Natural killer cell (primary cell): ENCODE data around the gene RGR. TPM values are rescaled to one million over a fixed set of nuclear protein-coding genes. Genes with fewer than 3 reads are reported as not detected.

Experiments
- ATAC-seq, 3 donors: fragments of 150-1000 bp in 2 of 3; fragments of 200-7000 bp in 1 of 3; cut with Tn5 transposase; 1 replicate in 1 of 3; 2 replicates in 2 of 3; pipeline ENCODE4 v1.10.0; 2021; ENCODE audit warnings: mild to moderate bottlenecking in 2 of 3, moderate library complexity in 2 of 3
- DNase-seq, 2 donors: peaks; one replicate each; pipeline versions ENCODE4 v3.0.0 to v3.0.0-alpha.2; 2013 to 2021; ENCODE audit warnings: mixed read lengths in 1 of 2
- H3K27ac ChIP-seq: one replicate; pipeline ENCODE4 v1.5.1; 2013; ENCODE audit warnings: mild to moderate bottlenecking, low read length
- H3K27me3 ChIP-seq: one replicate; pipeline ENCODE4 v1.6.1; 2013; ENCODE audit warnings: low read length; ENCODE audit not compliant: control insufficient read depth, insufficient read depth
- H3K36me3 ChIP-seq: one replicate; pipeline ENCODE4 v1.6.1; 2013; ENCODE audit warnings: low read length; ENCODE audit not compliant: control insufficient read depth, insufficient read depth
- H3K4me1 ChIP-seq: one replicate; pipeline ENCODE4 v1.6.1; 2013; ENCODE audit warnings: low read length; ENCODE audit not compliant: control insufficient read depth, insufficient read depth
- H3K4me3 ChIP-seq: one replicate; pipeline ENCODE4 v1.5.1; 2013; ENCODE audit warnings: low read length
- H3K9me3 ChIP-seq: one replicate; pipeline ENCODE4 v1.6.1; 2013; ENCODE audit warnings: low read length; ENCODE audit not compliant: control insufficient read depth, insufficient read depth
- H3K27ac Mint-ChIP-seq, 2 donors: one replicate each; pipeline ENCODE4 v1.8.0; 2022; ENCODE audit warnings: mild to moderate bottlenecking in 2 of 2, mixed read lengths in 2 of 2, moderate library complexity in 1 of 2
- H3K27me3 Mint-ChIP-seq, 2 donors: one replicate each; pipeline ENCODE4 v1.8.0; 2022; ENCODE audit warnings: low read depth in 2 of 2, mixed read lengths in 2 of 2
- H3K36me3 Mint-ChIP-seq: one replicate; pipeline ENCODE4 v1.8.0; 2022; ENCODE audit warnings: mixed read lengths
- H3K4me1 Mint-ChIP-seq, 2 donors: one replicate each; pipeline ENCODE4 v1.8.0; 2022; ENCODE audit warnings: mixed read lengths in 2 of 2
- H3K4me3 Mint-ChIP-seq: one replicate; pipeline ENCODE4 v1.8.0; 2022; ENCODE audit warnings: mild to moderate bottlenecking, moderate library complexity, mixed read lengths
- H3K9me3 Mint-ChIP-seq, 2 donors: one replicate each; pipeline ENCODE4 v1.8.0; 2022; ENCODE audit warnings: mixed read lengths in 2 of 2
- CTCF ChIP-seq: fragments of 200-600 bp; IDR thresholded peaks from one replicate; pipeline ENCODE4 v1.8.0; 2022; ENCODE audit warnings: antibody characterized with exemption
- WGBS: methylation state at CpG from one replicate; pipeline ENCODE4 v1.1.7; 2013; ENCODE audit warnings: missing lambda C conversion rate; ENCODE audit not compliant: insufficient coverage; 5-methylcytosine and 5-hydroxymethylcytosine counted together
- intact Hi-C: fragments of 100-400 bp; cut with micrococcal nuclease; formaldehyde crosslinking; loops from one replicate; pipeline ENCODE4 v1.14.2; 2022
- total RNA-seq, 4 donors: library from RNA; stranded (reverse); fragments of 120-200 nt in 1 of 4; gene quantifications; one replicate each; pipeline versions ENCODE4 v1.2.3 to v1.2.4, GENCODE V29; 2013 to 2022

RGR gene
- total RNA-seq, 3 donors from 2014 or later (not counting 1 experiment from before 2014, with no cell fraction given) = not detected

GRCh38 chr10:84265418-84265817, 20.6 kb downstream of the RGR start:
- no peak overlapping the region for H3K4me3 ChIP-seq
- H3K9me3 ChIP-seq = no peaks in the 10 kb centered on the region
- H3K4me1 ChIP-seq = peaks cover 5% of the 10 kb centered on the region
- Mint-ChIP-seq H3K4me3 (no peak overlapping the region), H3K4me1 (peaks cover 12 to 16% of the 10 kb centered on the region in 2 donors), H3K27ac (no peak overlapping the region), H3K9me3 (no peaks in the 10 kb centered on the region), H3K27me3 (peaks cover 25 to 33% of the 10 kb centered on the region in 2 donors), H3K36me3 (no peaks in the 10 kb centered on the region)
- no peak overlapping the region for H3K27ac ChIP-seq
- intact Hi-C loops = loop anchor here (5.0 kb wide), 2 partner anchors 67 to 87 kb away; no protein-coding TSS in a partner anchor
- DNase-seq (no peak), ATAC-seq (no peak)
- TF ChIP-seq CTCF = no peak
- WGBS = 87% methylated on average over 4 of the region's 4 CpGs
- H3K27me3 ChIP-seq = no peaks in the 10 kb centered on the region
- no peaks in the 10 kb centered on the region for H3K36me3 ChIP-seq

GRCh38 chr10:84267503-84268126, 22.8 kb downstream of the RGR start:
- H3K9me3 ChIP-seq = no peaks in the 10 kb centered on the region
- 52% methylated on average over 7 of the region's 7 CpGs for WGBS
- H3K9me3 Mint-ChIP-seq = no peaks in the 10 kb centered on the region
- H3K27ac Mint-ChIP-seq = peak overlapping the region in 1 of 2 donors; percentile 5
- peaks cover 12 to 16% of the 10 kb centered on the region in 2 donors for H3K4me1 Mint-ChIP-seq
- intact Hi-C loops = loop anchor here (5.0 kb wide), 2 partner anchors 65 to 85 kb away; no protein-coding TSS in a partner anchor
- H3K4me3 ChIP-seq = no peak overlapping the region
- ATAC-seq (peak; percentile 68 to 76 (median 69)), DNase-seq (peak; percentile 50 to 79)
- peaks cover 22 to 29% of the 10 kb centered on the region in 2 donors for H3K27me3 Mint-ChIP-seq
- no peaks in the 10 kb centered on the region for H3K36me3 ChIP-seq
- H3K36me3 Mint-ChIP-seq = no peaks in the 10 kb centered on the region
- H3K27ac ChIP-seq = no peak overlapping the region
- peaks cover 1% of the 10 kb centered on the region for H3K27me3 ChIP-seq
- H3K4me1 ChIP-seq = peaks cover 5% of the 10 kb centered on the region
- no peak overlapping the region for H3K4me3 Mint-ChIP-seq
- TF ChIP-seq CTCF = peak; percentile 54

- no peak for TF ChIP-seq CTCF
- intact Hi-C loops = loop anchor here (5.0 kb wide), 2 partner anchors 63 to 83 kb away; no protein-coding TSS in a partner anchor
- Histone ChIP-seq H3K27me3 (peaks cover 2% of the 10 kb centered on the region), H3K4me3 (no peak overlapping the region), H3K27ac (no peak overlapping the region), H3K9me3 (no peaks in the 10 kb centered on the region), H3K36me3 (no peaks in the 10 kb centered on the region), H3K4me1 (peaks cover 5% of the 10 kb centered on the region)
- peaks cover 12 to 16% of the 10 kb centered on the region in 2 donors for H3K4me1 Mint-ChIP-seq
- DNase-seq (no peak), ATAC-seq (no peak)
- H3K27me3 Mint-ChIP-seq = peaks cover 14 to 17% of the 10 kb centered on the region in 2 donors
- H3K36me3 Mint-ChIP-seq = no peaks in the 10 kb centered on the region
- no CpG with 5 or more reads among the region's 1 CpG for WGBS
- H3K4me3 Mint-ChIP-seq = no peak overlapping the region
- no peak overlapping the region for H3K27ac Mint-ChIP-seq
- H3K9me3 Mint-ChIP-seq = no peaks in the 10 kb centered on the region
Observed at GRCh38 chr10:84269162-84269561, 24.3 kb downstream of the RGR start.
